HL-60 (cell line): ENCODE measurements around the gene COL24A1.

Source experiments
- CTCF ChIP-seq: IDR thresholded peaks from one replicate; pipeline ENCODE4 v1.5.1; 2011; ENCODE audit warnings: low read length, control low read depth, inconsistent platforms; ENCODE audit not compliant: insufficient read depth
- POLR2AphosphoS5 ChIP-seq: IDR thresholded peaks from 2 replicates; pipeline ENCODE4 v1.6.1; 2012; ENCODE audit warnings: low read depth
- REST ChIP-seq: IDR thresholded peaks from 2 replicates; pipeline ENCODE4 v1.6.1; 2012; ENCODE audit warnings: low read depth; ENCODE audit not compliant: insufficient replicate concordance

- TF ChIP-seq CTCF (no peak), POLR2AphosphoS5 (no peak), REST (no peak)
These were observed 3.2 kb upstream of the COL24A1 start for GRCh38 chr1:86159800-86160199.
